Adrenal gland (tissue), 12 donors: ENCODE measurements around the gene TAS1R1. TPM values are rescaled to one million over a fixed set of nuclear protein-coding genes. Genes with fewer than 3 reads are reported as not detected.
A peak's percentile ranks its signal among the peaks of the same experiment; 100 is the strongest.
"Not testable (repeated sequence)": the region's sequence is repeated elsewhere in the genome, so short reads cannot be mapped to it uniquely, and the experiment has no call there.

Experiments
- DNase-seq, 7 donors: peaks; one replicate each; pipeline ENCODE4 v3.0.0-alpha.2; 2019 to 2020
- H3K27ac ChIP-seq, 5 donors: fragments of 200-600 bp; sonication (generic) in 4 of 5; 1 replicate in 3 of 5; 2 replicates in 2 of 5; pipeline versions ENCODE4 v1.5.1 to v1.8.0; 2016 to 2020; ENCODE audit warnings: mild to moderate bottlenecking in 1 of 5
- H3K27me3 ChIP-seq: fragments of 200-600 bp; 2 replicates; pipeline ENCODE4 v1.8.0; 2021
- H3K36me3 ChIP-seq, 2 donors: fragments of 200-600 bp; replicated peaks in 1 of 2; 1 replicate in 1 of 2; 2 replicates in 1 of 2; pipeline versions ENCODE4 v1.5.1 to v1.8.0; 2018 to 2022
- H3K4me1 ChIP-seq, 2 donors: fragments of 200-600 bp; replicated peaks in 1 of 2; 1 replicate in 1 of 2; 2 replicates in 1 of 2; pipeline versions ENCODE4 v1.5.1 to v1.8.0; 2018 to 2021
- H3K4me3 ChIP-seq, 4 donors: fragments of 200-600 bp; sonication (generic) in 3 of 4; one replicate each; pipeline ENCODE4 v1.5.1; 2016 to 2018
- H3K9me3 ChIP-seq, 3 donors: fragments of 200-600 bp; sonication (generic) in 1 of 3; replicated peaks in 1 of 3; 1 replicate in 2 of 3; 2 replicates in 1 of 3; pipeline versions ENCODE4 v1.5.1 to v1.8.0; 2016 to 2021
- POLR2A ChIP-seq, 2 donors: fragments of 450-650 bp; IDR thresholded peaks; one replicate each; pipeline ENCODE4 v1.6.1; 2017; ENCODE audit warnings: antibody characterized with exemption in 2 of 2, mild to moderate bottlenecking in 2 of 2, moderate library complexity in 1 of 2
- WGBS, 4 donors: extraction: QIAGEN DNeasy Blood & Tissue Kit in 2 of 4; methylation state at CpG; one replicate each; pipeline versions ENCODE4 v1.1.5 to v1.1.7; 2013 to 2017; 5-methylcytosine and 5-hydroxymethylcytosine counted together
- intact Hi-C, 2 donors: fragments of 100-400 bp; cut with DNase I; formaldehyde crosslinking; loops; one replicate each; pipeline versions ENCODE4 v1.14.1 to v1.15.0; 2022 to 2023
- polyA plus RNA-seq, 3 donors: library from polyadenylated mRNA; stranded (reverse); fragments of 200-250 nt in 2 of 3; fragments of 350-450 nt in 1 of 3; fragmentation: Illumina TruSeq in 1 of 3; extraction: RNeasy Lipid Tissue Mini Kit (QIAGEN cat#74804) in 1 of 3; gene quantifications; one replicate each; pipeline ENCODE4 v1.2.3, GENCODE V29; 2013 to 2014
- total RNA-seq, 9 donors: library from RNA; depleted of rRNA in 4 of 9; stranded (reverse); fragments of >200 nt in 4 of 9; fragments of 120-200 nt in 1 of 9; fragmentation: NEBNext Ultra II Directional in 1 of 9; extraction: Animal tissue kit (Norgen Biotek cat#: 25700) in 1 of 9; gene quantifications; one replicate each; pipeline versions ENCODE4 v1.1.0 to v1.2.4, GENCODE V29; 2013 to 2023
- TF ChIP-seq, protein P1 (sequence below), 6 experiments: fragments of 450-650 bp in 4 of 6; fragments of 200-600 bp in 2 of 6; sonication (generic) in 1 of 6; IDR thresholded peaks; 1 replicate in 5 of 6; 2 replicates in 1 of 6; pipeline versions ENCODE4 v1.5.1 to v1.8.0; 2016 to 2021; ENCODE audit warnings: antibody characterized with exemption in 6 of 6, mild to moderate bottlenecking in 2 of 6, moderate library complexity in 1 of 6
- donor health status: healthy with polysubstance abuse.
- donor health status: Bipolar disorder and iron deficiency.
- donor health status: DM: yes; HTN: yes; CAD: no.
- donor health status: DM: no; HTN: no; CAD: no.
- donor health status: DM: no; HTN: no; CAD: no.
- donor health status: DM: yes; HTN: yes; CAD: no.

Gene TAS1R1
- total and polyA plus RNA-seq, 12 donors: 0.11 to 0.83 (median 0.40) TPM; not detected in 5

DNA sequence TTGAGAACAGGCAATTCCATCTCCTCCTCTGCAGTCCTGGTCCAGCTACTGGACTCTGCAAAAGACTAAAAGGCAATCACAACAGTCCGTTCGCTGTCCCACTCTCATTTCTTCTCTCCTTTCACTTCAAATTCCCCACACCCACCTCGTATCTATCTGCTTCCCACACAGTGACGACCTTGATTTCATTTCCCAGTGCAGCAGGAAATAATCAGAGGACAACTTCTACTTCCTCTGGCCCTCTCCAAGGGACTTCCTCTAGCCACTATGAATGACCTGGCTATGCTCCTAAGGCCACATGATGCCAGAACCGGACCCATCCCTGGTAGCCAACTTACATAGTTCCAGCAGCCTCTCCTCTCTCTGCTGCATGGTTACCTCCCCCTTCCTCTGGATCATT, 8.8 kb upstream of the TAS1R1 start:
- peaks cover 4 to 22% of the 10 kb centered on the region in 2 donors for H3K4me1 ChIP-seq
- peak overlapping the region in 4 of 5 donors; percentile 30 to 84 (median 56) for H3K27ac ChIP-seq
- no peak for TF ChIP-seq POLR2A (IDR thresholded peaks at IDR 0.05)
- TF ChIP-seq, protein P1, sequence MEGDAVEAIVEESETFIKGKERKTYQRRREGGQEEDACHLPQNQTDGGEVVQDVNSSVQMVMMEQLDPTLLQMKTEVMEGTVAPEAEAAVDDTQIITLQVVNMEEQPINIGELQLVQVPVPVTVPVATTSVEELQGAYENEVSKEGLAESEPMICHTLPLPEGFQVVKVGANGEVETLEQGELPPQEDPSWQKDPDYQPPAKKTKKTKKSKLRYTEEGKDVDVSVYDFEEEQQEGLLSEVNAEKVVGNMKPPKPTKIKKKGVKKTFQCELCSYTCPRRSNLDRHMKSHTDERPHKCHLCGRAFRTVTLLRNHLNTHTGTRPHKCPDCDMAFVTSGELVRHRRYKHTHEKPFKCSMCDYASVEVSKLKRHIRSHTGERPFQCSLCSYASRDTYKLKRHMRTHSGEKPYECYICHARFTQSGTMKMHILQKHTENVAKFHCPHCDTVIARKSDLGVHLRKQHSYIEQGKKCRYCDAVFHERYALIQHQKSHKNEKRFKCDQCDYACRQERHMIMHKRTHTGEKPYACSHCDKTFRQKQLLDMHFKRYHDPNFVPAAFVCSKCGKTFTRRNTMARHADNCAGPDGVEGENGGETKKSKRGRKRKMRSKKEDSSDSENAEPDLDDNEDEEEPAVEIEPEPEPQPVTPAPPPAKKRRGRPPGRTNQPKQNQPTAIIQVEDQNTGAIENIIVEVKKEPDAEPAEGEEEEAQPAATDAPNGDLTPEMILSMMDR (IDR thresholded peaks at IDR 0.05): no peak
- DNase-seq: no peak
- H3K4me3 ChIP-seq: no peak overlapping the region
- intact Hi-C loops: no loop called here
- H3K36me3 ChIP-seq: peaks cover 0 to 53% of the 10 kb centered on the region in 2 donors
- H3K9me3 ChIP-seq: no peaks in the 10 kb centered on the region
- WGBS, 4 donors: 53 to 62% (median 57%) methylated on average over 5 of the region's 5 CpGs
- no peaks in the 10 kb centered on the region for H3K27me3 ChIP-seq

DNA sequence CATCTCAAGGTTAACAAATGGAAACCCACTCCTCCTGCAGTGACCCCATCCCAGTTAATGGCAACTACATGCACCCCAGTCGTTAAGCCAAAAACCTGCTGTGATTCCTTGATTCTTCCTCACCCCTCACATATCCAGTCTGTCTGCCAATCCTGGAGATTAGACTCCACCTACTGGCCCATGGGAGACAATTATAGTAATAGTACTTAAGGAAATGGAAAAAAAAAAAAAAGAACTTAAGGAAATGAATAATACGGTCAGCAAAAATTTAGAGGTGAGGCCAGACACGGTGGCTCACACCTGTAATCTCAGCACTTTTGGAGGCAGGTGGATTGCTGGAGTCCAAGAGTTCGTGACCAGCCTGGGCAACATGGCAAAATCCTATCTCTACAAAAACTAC, 7.8 kb upstream of the TAS1R1 start:
- Histone ChIP-seq H3K9me3 (no peaks in the 10 kb centered on the region), H3K27me3 (no peaks in the 10 kb centered on the region), H3K36me3 (peaks cover 0 to 51% of the 10 kb centered on the region in 2 donors), H3K27ac (peak overlapping the region in 2 of 5 donors; percentile 34 to 83), H3K4me3 (no peak overlapping the region), H3K4me1 (peaks cover 4 to 22% of the 10 kb centered on the region in 2 donors)
- TF ChIP-seq, protein P1 (IDR thresholded peaks at IDR 0.05): peak in 1 of 6 experiments; percentile 9
- TF ChIP-seq POLR2A (IDR thresholded peaks at IDR 0.05): no peak
- intact Hi-C loops: no loop called here
- no peak for DNase-seq
- 54 to 68% (median 64%) methylated on average over 4 of the region's 4 CpGs for WGBS, 4 donors

DNA sequence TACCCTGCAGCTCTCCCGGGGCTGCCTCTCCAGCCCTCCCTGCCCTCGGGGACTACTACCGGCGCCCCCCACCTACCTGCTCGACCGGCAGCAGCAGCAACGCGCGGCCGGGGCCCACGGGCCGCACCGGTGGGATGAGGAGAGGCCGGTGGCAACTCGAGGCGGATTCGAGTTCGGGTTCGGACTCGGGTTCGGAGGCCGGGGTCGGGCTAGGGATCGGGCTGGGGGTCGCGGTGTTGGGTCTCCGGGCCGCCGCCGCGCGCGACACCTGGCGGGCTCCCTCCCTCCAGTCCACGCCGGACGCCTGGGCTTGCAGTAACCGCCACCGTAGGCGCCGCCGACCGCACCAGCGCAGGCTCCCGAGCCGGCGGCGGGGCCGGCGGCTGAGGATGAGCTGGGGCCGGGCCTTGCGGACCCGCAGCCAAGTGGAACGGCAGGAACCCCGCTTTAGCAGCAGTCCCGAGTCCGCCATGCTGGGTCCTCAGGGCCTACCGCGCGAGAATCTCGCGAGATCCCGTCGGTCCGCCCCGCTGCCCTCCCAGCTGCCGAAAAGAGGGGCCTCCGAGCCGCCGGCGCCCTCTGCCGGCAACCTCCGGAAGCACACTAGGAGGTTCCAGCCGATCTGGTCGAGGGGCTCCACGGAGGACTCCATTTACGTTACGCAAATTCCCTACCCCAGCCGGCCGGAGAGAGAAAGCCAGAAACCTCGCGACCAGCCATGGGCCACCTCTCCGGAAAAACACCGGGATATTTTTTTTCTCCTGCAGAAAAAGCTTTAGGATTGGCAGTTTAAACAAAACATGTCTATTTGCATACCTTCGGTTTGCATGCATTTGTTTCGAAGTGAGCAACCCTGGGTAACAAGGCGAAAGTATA, 838 bp upstream of the TAS1R1 start, which contains the start of gene NOL9:
Gene NOL9, minus strand, starts transcription at position 483 of the 876 bp plus-strand sequence. Its CDS starts 11 bp downstream, at position 472.
- TF ChIP-seq, protein P1 (IDR thresholded peaks at IDR 0.05): peak; percentile 89 to 97 (median 94)
- TF ChIP-seq POLR2A (IDR thresholded peaks at IDR 0.05): peak; percentile 6 to 47
- Histone ChIP-seq H3K4me1 (peaks cover 7 to 22% of the 10 kb centered on the region in 2 donors), H3K36me3 (peaks cover 0 to 13% of the 10 kb centered on the region in 2 donors), H3K4me3 (peak within 1 kb of the TSS; percentile 10 to 99 (median 78)), H3K27ac (peak within 1 kb of the TSS in 4 of 5 donors; percentile 41 to 87 (median 60)), H3K9me3 (no peaks in the 10 kb centered on the region), H3K27me3 (no peaks in the 10 kb centered on the region)
- peak; percentile 92 to 96 (median 94) for DNase-seq
- 1 to 18% (median 5%) methylated on average over 10 to 85 of the region's 87 CpGs for WGBS, 4 donors
- intact Hi-C loops: loop anchor here in 1 of 2 donors (5.0 kb wide), 1 partner anchor 67 kb away; no protein-coding TSS in a partner anchor

DNA sequence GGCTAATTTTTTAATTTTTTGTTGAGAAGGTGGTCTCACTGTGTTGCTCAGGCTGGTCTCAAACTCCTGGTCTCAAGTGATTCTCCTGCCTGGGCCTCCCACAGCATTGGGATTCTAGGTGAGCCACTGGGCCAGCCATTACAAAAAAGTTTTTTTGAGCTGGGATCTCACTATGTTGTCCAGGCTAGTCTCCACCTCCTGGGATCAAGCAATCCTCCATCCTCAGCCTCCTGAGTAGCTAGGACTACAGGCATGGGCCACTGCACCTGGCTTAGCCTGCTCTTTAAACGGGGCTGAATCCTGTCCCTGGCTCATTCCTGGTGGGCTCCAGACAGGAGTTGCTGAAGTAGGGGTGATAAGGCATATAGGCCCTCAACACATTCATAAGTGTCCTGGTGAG, 2.5 kb downstream of the TAS1R1 start:
- WGBS, 4 donors: 72 to 100% (median 86%) methylated on average over 1 of the region's 1 CpG
- no peak for TF ChIP-seq POLR2A (IDR thresholded peaks at IDR 0.05)
- TF ChIP-seq, protein P1 (IDR thresholded peaks at IDR 0.05): no peak
- Histone ChIP-seq H3K9me3 (no peaks in the 10 kb centered on the region), H3K27ac (no peak overlapping the region), H3K4me1 (peaks cover 7 to 19% of the 10 kb centered on the region in 2 donors), H3K27me3 (no peaks in the 10 kb centered on the region), H3K36me3 (no peaks in the 10 kb centered on the region), H3K4me3 (no peak overlapping the region)
- DNase-seq: no peak
- intact Hi-C loops: no loop called here

DNA sequence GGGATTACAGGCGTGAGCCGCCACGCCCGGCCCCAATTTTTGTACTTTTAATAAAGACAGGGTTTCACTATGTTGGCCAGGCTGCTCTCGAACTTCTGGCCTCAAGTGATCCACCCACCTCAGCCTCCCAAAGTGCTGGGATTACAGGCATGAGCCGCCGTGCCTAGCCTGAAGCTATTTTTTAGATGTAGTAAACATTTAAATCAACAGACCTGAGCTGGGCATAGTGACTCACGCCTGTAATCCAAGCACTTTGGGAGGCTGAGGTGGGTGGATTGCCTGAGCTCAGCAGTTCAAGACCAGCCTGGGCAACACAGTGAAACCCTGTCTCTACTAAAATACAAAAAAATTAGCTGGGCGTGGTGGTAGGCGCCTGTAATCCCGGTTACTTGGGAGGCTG, 4.1 kb downstream of the TAS1R1 start:
- DNase-seq, H3K9me3 ChIP-seq, H3K4me1 ChIP-seq, H3K27me3 ChIP-seq, intact Hi-C loops, H3K27ac ChIP-seq, H3K4me3 ChIP-seq, H3K36me3 ChIP-seq: not testable (repeated sequence)
- 72 to 86% (median 82%) methylated on average over 8 to 11 of the region's 11 CpGs for WGBS, 4 donors
